ENCODE measurements around the gene STXBP5.

DNA sequence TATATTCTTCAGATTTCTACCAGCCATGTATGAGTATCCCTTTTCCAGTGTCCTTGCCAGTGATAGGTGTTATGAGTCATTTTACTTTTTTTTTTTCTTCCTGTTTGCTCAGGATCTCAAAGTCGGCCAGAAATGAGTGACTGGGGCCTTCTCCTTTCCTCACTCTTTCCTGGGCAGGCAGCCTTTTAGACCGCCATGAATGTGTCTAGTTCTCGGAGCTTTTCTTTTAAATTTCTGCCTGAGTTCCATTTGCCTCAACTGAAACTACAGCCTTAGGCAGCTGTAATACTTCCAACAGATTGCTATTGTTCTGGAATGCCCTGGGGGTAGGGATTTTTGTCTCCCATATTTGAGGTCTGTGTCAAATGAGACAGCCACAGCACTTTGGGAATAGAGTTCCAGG lies 83.7 kb downstream of the STXBP5 start:
- TF ChIP-seq, protein P1, sequence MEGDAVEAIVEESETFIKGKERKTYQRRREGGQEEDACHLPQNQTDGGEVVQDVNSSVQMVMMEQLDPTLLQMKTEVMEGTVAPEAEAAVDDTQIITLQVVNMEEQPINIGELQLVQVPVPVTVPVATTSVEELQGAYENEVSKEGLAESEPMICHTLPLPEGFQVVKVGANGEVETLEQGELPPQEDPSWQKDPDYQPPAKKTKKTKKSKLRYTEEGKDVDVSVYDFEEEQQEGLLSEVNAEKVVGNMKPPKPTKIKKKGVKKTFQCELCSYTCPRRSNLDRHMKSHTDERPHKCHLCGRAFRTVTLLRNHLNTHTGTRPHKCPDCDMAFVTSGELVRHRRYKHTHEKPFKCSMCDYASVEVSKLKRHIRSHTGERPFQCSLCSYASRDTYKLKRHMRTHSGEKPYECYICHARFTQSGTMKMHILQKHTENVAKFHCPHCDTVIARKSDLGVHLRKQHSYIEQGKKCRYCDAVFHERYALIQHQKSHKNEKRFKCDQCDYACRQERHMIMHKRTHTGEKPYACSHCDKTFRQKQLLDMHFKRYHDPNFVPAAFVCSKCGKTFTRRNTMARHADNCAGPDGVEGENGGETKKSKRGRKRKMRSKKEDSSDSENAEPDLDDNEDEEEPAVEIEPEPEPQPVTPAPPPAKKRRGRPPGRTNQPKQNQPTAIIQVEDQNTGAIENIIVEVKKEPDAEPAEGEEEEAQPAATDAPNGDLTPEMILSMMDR (IDR thresholded peaks at IDR 0.05; ENCODE audit: poor library complexity), result no peak
- no peak for TF ChIP-seq EZH2 (IDR thresholded peaks at IDR 0.05; ENCODE audit: borderline replicate concordance)
- TF ChIP-seq EZH2phosphoT487 (IDR thresholded peaks at IDR 0.05; ENCODE audit: low read depth, severe bottlenecking, unreplicated experiment), result no peak

Measured in hepatocyte (in vitro differentiated cells).